ENCODE results near the gene IGHMBP2. TPM values are rescaled to one million over a fixed set of nuclear protein-coding genes. Genes with fewer than 3 reads are reported as not detected.
"Not testable (repeated sequence)": the region's sequence is repeated elsewhere in the genome, so short reads cannot be mapped to it uniquely, and the experiment has no call there.

IGHMBP2 gene
- total RNA-seq, 5 donors from 2014 or later (not counting 1 experiment from before 2014, with no cell fraction given): 33.5 to 59.8 (median 37.0) TPM

DNA sequence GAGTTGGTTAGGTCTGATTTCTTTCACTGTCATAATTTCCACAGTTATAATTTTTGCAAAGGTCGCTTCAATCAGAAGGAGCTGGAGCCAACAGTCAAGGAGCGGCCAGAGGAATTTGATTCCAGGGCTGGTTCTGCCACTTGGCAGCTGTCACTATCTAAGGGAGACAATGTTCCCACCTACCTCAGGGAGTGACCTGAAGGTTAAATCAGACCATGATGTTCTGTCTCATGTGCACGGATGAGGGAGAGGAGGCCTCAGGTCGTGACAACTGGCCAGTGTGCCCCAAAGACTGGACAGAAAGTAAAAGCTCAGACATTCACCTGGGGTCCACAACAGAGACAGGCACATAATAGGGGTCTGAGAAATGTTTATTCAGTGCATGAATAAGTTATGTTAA lies 69.5 kb downstream of the IGHMBP2 start:
- CTCF ChIA-PET: no interaction called here
- Histone ChIP-seq H3K27me3 (replicated peaks in 1 of 2; ENCODE audit: control insufficient read depth in 2 of 2, extremely low read depth in 1 of 2, insufficient read depth in 2 of 2, low read length in 1 of 2) (peaks cover 0 to 18% of the 10 kb centered on the region in 2 experiments), H3K4me1 (ENCODE audit: control insufficient read depth in 1 of 2, extremely low read depth in 1 of 2, insufficient read depth in 2 of 2, low read length in 2 of 2) (no peaks in the 10 kb centered on the region), H3K4me3 (ENCODE audit: control insufficient read depth in 1 of 2, extremely low read depth in 1 of 2, low read length in 1 of 2) (no peak overlapping the region), H3K9me3 (no peaks in the 10 kb centered on the region), H3K36me3 (ENCODE audit: control insufficient read depth in 2 of 2, extremely low read depth in 1 of 2, insufficient read depth in 1 of 2, low read length in 1 of 2) (no peaks in the 10 kb centered on the region), H3K27ac (ENCODE audit: low read length) (no peak overlapping the region)
- WGBS (ENCODE audit: insufficient coverage): 63% methylated on average over 2 of the region's 4 CpGs
- H3K27me3 Mint-ChIP-seq: peaks cover 7 to 11% of the 10 kb centered on the region in 2 donors
- ATAC-seq (replicated peaks in 1 of 4) (no peak), DNase-seq (no peak)
- peaks cover 0 to 2% (median 0%) of the 10 kb centered on the region in 3 donors for H3K4me1 Mint-ChIP-seq
- H3K4me3 Mint-ChIP-seq: no peak overlapping the region
- H3K9me3 Mint-ChIP-seq: no peaks in the 10 kb centered on the region
- no peak overlapping the region for H3K27ac Mint-ChIP-seq
- POLR2A ChIA-PET: no interaction called here
- peaks cover 3% of the 10 kb centered on the region for H3K36me3 Mint-ChIP-seq

DNA sequence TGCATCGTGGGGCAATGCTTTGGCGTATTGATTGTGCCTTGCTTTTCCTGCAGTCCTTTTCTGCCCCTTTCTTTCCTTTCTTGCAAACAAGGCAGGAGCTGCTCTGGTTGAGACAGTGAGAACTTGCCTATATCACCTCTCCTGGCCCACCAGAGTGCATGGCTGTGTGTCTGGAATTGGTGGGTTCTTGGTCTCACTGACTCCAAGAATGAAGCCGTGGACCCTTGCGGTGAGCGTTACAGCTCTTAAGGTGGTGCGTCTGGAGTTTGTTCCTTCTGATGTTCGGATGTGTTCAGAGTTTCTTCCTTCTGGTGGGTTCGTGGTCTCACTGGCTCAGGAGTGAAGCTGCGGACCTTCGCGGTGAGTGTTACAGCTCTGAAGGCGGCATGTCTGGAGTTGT lies 70.0 kb downstream of the IGHMBP2 start:
- H3K36me3 Mint-ChIP-seq; DNase-seq; ATAC-seq (replicated peaks in 1 of 4); H3K9me3 ChIP-seq; H3K36me3 ChIP-seq (ENCODE audit: control insufficient read depth in 2 of 2, extremely low read depth in 1 of 2, insufficient read depth in 1 of 2, low read length in 1 of 2); H3K9me3 Mint-ChIP-seq; H3K27ac Mint-ChIP-seq; H3K4me3 ChIP-seq (ENCODE audit: control insufficient read depth in 1 of 2, extremely low read depth in 1 of 2, low read length in 1 of 2); H3K27ac ChIP-seq (ENCODE audit: low read length); H3K4me1 ChIP-seq (ENCODE audit: control insufficient read depth in 1 of 2, extremely low read depth in 1 of 2, insufficient read depth in 2 of 2, low read length in 2 of 2); POLR2A ChIA-PET; H3K4me3 Mint-ChIP-seq; CTCF ChIA-PET; H3K4me1 Mint-ChIP-seq: not testable (repeated sequence)
- WGBS (ENCODE audit: insufficient coverage): 61% methylated on average over 7 of the region's 12 CpGs
- peaks cover 5 to 10% of the 10 kb centered on the region in 2 donors for H3K27me3 Mint-ChIP-seq
- H3K27me3 ChIP-seq (replicated peaks in 1 of 2; ENCODE audit: control insufficient read depth in 2 of 2, extremely low read depth in 1 of 2, insufficient read depth in 2 of 2, low read length in 1 of 2): peaks cover 0 to 18% of the 10 kb centered on the region in 2 experiments

DNA sequence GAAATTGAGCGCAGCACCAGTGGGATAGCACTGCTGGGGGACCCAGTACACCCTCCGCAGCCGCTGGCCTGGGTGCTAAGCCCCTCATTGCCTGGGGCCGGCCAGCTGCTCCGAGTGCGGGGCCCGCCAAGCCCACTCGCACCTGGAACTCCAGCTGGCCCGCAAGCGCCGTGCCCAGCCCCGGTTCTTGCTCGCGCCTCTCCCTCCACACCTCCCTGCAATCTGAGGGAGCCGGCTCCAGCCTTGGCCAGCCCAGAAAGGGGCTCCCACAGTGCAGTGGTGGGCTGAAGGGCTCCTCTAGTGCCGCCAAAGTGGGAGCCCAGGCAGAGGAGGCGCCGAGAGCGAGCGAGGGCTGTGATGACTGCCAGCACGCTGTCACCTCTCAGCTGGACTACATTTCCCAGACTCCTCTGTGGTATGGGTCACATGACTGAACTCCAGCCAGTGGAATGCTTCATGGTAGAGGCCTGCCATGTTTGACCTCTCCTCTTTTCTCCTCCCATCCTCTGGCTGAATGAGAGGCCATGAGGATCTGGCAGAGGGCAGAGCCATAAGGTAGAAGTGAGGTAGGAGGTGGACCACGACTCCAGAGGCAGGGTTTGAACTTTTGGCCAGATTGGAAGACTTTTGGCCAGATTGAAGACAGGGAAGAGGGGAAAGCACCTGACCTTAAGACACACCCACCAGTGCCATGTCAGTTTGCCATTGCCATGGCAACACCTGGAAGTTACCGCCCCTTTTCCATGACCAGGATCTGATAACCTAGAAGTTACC lies 70.9 kb downstream of the IGHMBP2 start:
- ChIA-PET POLR2A (no interaction called here), CTCF (interaction anchor here in 1 of 2 donors (0.6 kb wide), 1 partner anchor 815 kb away, joined by 3 read pairs; no protein-coding TSS in a partner anchor)
- DNase-seq (peak in 1 of 35 experiments; percentile 21), ATAC-seq (replicated peaks in 1 of 4) (peak in 3 of 4 experiments; percentile 26 to 55 (median 54))
- H3K4me1 Mint-ChIP-seq: peaks cover 0 to 2% (median 0%) of the 10 kb centered on the region in 3 donors
- no peak overlapping the region for H3K4me3 ChIP-seq (ENCODE audit: control insufficient read depth in 1 of 2, extremely low read depth in 1 of 2, low read length in 1 of 2)
- peaks cover 5 to 10% of the 10 kb centered on the region in 2 donors for H3K27me3 Mint-ChIP-seq
- 94% methylated on average over 6 of the region's 23 CpGs for WGBS (ENCODE audit: insufficient coverage)
- no peaks in the 10 kb centered on the region for H3K4me1 ChIP-seq (ENCODE audit: control insufficient read depth in 1 of 2, extremely low read depth in 1 of 2, insufficient read depth in 2 of 2, low read length in 2 of 2)
- no peak overlapping the region for H3K27ac Mint-ChIP-seq
- peaks cover 0 to 20% of the 10 kb centered on the region in 2 experiments for H3K27me3 ChIP-seq (replicated peaks in 1 of 2; ENCODE audit: control insufficient read depth in 2 of 2, extremely low read depth in 1 of 2, insufficient read depth in 2 of 2, low read length in 1 of 2)
- no peaks in the 10 kb centered on the region for H3K9me3 ChIP-seq
- H3K27ac ChIP-seq (ENCODE audit: low read length): no peak overlapping the region
- no peaks in the 10 kb centered on the region for H3K9me3 Mint-ChIP-seq
- H3K36me3 ChIP-seq (ENCODE audit: control insufficient read depth in 2 of 2, extremely low read depth in 1 of 2, insufficient read depth in 1 of 2, low read length in 1 of 2): no peaks in the 10 kb centered on the region
- no peak overlapping the region for H3K4me3 Mint-ChIP-seq
- H3K36me3 Mint-ChIP-seq: peaks cover 3% of the 10 kb centered on the region

DNA sequence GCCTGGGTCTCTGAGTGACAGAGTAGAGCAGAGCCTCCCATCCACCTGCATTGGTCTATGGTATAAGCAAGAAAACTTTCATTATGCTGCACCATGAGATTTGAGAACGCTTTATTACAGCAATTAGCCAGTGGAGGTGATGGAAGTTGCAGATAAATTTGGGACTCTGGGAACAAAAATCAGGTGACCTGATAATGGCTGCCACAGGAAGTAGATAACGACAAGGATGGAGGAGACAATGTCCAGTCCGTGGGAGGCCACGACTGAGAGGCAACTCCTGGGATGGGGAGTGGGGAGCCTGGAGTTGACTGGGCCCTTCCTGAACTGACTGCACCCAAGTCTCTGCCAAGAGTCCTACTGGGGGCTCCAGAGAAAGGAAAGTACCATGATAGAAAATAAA lies 72.4 kb downstream of the IGHMBP2 start:
- 64% methylated on average over 4 of the region's 4 CpGs for WGBS (ENCODE audit: insufficient coverage)
- H3K4me1 Mint-ChIP-seq: peaks cover 0 to 2% (median 0%) of the 10 kb centered on the region in 3 donors

DNA sequence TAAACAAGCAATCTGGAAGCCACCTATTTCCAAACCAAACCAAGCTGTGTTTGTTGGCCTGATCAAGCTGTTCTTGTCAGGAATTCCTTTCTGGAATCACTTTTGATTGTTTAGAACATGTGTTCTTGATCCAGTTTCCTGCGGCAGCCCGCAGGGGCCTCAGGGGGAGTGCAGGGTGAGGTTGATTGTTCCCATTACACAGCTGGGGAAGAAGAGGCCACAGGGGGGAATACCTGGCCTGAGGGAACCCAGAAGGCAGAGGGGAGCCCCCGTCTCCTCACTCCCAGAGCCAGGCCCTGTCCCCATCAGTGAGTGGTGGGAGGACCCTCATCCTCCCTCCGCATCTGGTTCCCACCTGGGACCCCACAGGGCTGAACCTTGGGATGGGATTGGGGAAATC lies 72.9 kb downstream of the IGHMBP2 start:
- Mint-ChIP-seq H3K27ac (no peak overlapping the region), H3K4me1 (peaks cover 0 to 2% (median 0%) of the 10 kb centered on the region in 3 donors), H3K4me3 (no peak overlapping the region), H3K27me3 (peaks cover under 1 to 8% of the 10 kb centered on the region in 2 donors), H3K9me3 (no peaks in the 10 kb centered on the region), H3K36me3 (peaks cover 3% of the 10 kb centered on the region)
- no peaks in the 10 kb centered on the region for H3K9me3 ChIP-seq
- CTCF ChIA-PET: no interaction called here
- peaks cover 0 to 23% of the 10 kb centered on the region in 2 experiments for H3K27me3 ChIP-seq (replicated peaks in 1 of 2; ENCODE audit: control insufficient read depth in 2 of 2, extremely low read depth in 1 of 2, insufficient read depth in 2 of 2, low read length in 1 of 2)
- H3K4me1 ChIP-seq (ENCODE audit: control insufficient read depth in 1 of 2, extremely low read depth in 1 of 2, insufficient read depth in 2 of 2, low read length in 2 of 2): no peaks in the 10 kb centered on the region
- DNase-seq (no peak), ATAC-seq (replicated peaks in 1 of 4) (no peak)
- no peak overlapping the region for H3K27ac ChIP-seq (ENCODE audit: low read length)
- H3K36me3 ChIP-seq (ENCODE audit: control insufficient read depth in 2 of 2, extremely low read depth in 1 of 2, insufficient read depth in 1 of 2, low read length in 1 of 2): no peaks in the 10 kb centered on the region
- H3K4me3 ChIP-seq (ENCODE audit: control insufficient read depth in 1 of 2, extremely low read depth in 1 of 2, low read length in 1 of 2): no peak overlapping the region
- WGBS (ENCODE audit: insufficient coverage): 93% methylated on average over 3 of the region's 4 CpGs
- POLR2A ChIA-PET: no interaction called here

More for the DNA sequence above, 72.4 kb downstream of the IGHMBP2 start:
- Histone ChIP-seq H3K27me3 (replicated peaks in 1 of 2; ENCODE audit: control insufficient read depth in 2 of 2, extremely low read depth in 1 of 2, insufficient read depth in 2 of 2, low read length in 1 of 2) (peaks cover 0 to 23% of the 10 kb centered on the region in 2 experiments), H3K4me3 (ENCODE audit: control insufficient read depth in 1 of 2, extremely low read depth in 1 of 2, low read length in 1 of 2) (no peak overlapping the region), H3K36me3 (ENCODE audit: control insufficient read depth in 2 of 2, extremely low read depth in 1 of 2, insufficient read depth in 1 of 2, low read length in 1 of 2) (no peaks in the 10 kb centered on the region), H3K4me1 (ENCODE audit: control insufficient read depth in 1 of 2, extremely low read depth in 1 of 2, insufficient read depth in 2 of 2, low read length in 2 of 2) (no peaks in the 10 kb centered on the region), H3K27ac (ENCODE audit: low read length) (no peak overlapping the region), H3K9me3 (no peaks in the 10 kb centered on the region)
- no peak for DNase-seq
- ChIA-PET CTCF (no interaction called here), POLR2A (no interaction called here)
- no peak for ATAC-seq (replicated peaks in 1 of 4)
- Mint-ChIP-seq H3K9me3 (no peaks in the 10 kb centered on the region), H3K27ac (no peak overlapping the region), H3K4me3 (no peak overlapping the region), H3K36me3 (peaks cover 3% of the 10 kb centered on the region), H3K27me3 (peaks cover 5 to 10% of the 10 kb centered on the region in 2 donors)

DNA sequence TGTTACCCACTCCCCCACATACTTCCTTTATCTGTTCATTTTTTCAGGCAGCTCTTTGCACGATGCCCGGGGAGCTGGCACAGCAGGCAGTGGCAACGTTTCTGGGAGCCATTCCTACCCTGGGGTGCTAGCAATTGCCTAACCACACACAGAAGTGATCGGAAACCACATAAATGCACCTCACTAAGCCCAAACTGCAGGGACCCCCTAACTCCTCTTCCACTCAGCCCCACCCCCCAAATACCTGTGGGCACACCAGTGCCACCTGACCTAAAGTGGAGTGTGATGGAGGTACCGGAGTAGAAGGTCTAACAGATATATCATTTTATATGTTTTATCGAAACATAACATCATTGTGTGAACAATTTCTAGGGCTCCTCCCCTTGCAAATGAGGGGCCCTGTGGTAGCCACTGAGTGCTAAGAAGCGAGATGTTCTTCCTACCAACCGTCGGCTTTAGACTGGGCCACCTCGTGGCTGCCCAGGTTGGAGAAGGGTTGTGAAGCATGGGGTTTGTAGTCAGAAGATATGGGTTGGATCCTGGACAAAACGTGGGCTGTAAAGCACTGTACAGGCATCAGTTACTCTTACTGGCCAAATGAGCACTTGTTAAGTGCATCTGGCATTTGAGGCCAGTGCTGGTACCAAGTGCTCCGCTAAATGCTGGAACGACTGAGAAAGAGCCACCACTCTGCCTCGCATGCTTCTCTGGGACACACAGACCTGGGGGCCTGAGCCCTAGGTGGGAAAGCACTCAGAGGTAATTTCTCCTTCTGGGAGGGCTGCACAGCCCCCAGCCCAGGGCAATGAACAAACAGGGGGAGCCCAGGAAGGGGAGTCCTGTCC lies 74.3 kb downstream of the IGHMBP2 start:
- Histone ChIP-seq H3K27ac (ENCODE audit: low read length) (no peak overlapping the region), H3K27me3 (replicated peaks in 1 of 2; ENCODE audit: control insufficient read depth in 2 of 2, extremely low read depth in 1 of 2, insufficient read depth in 2 of 2, low read length in 1 of 2) (peaks cover 0 to 23% of the 10 kb centered on the region in 2 experiments), H3K36me3 (ENCODE audit: control insufficient read depth in 2 of 2, extremely low read depth in 1 of 2, insufficient read depth in 1 of 2, low read length in 1 of 2) (no peaks in the 10 kb centered on the region), H3K4me1 (ENCODE audit: control insufficient read depth in 1 of 2, extremely low read depth in 1 of 2, insufficient read depth in 2 of 2, low read length in 2 of 2) (no peaks in the 10 kb centered on the region), H3K9me3 (no peaks in the 10 kb centered on the region), H3K4me3 (ENCODE audit: control insufficient read depth in 1 of 2, extremely low read depth in 1 of 2, low read length in 1 of 2) (no peak overlapping the region)
- ChIA-PET POLR2A (no interaction called here), CTCF (no interaction called here)
- DNase-seq (peak in 1 of 35 experiments; percentile 21), ATAC-seq (replicated peaks in 1 of 4) (no peak)
- Mint-ChIP-seq H3K36me3 (peaks cover 6% of the 10 kb centered on the region), H3K4me3 (no peak overlapping the region), H3K4me1 (peaks cover 0 to 2% (median 0%) of the 10 kb centered on the region in 3 donors), H3K9me3 (peaks cover 0 to 13% (median 2%) of the 10 kb centered on the region in 3 donors), H3K27me3 (peaks cover 0 to 6% of the 10 kb centered on the region in 2 donors), H3K27ac (no peak overlapping the region)
- 64% methylated on average over 7 of the region's 14 CpGs for WGBS (ENCODE audit: insufficient coverage)

Data from T-cell (primary cell).